Fibroblast of skin of right biceps (primary cell): ENCODE measurements around the gene OR10H1.

Experiments
- DNase-seq: peaks from one replicate; pipeline ENCODE4 v3.0.0-alpha.2; 2013

The OR10H1 gene

DNA sequence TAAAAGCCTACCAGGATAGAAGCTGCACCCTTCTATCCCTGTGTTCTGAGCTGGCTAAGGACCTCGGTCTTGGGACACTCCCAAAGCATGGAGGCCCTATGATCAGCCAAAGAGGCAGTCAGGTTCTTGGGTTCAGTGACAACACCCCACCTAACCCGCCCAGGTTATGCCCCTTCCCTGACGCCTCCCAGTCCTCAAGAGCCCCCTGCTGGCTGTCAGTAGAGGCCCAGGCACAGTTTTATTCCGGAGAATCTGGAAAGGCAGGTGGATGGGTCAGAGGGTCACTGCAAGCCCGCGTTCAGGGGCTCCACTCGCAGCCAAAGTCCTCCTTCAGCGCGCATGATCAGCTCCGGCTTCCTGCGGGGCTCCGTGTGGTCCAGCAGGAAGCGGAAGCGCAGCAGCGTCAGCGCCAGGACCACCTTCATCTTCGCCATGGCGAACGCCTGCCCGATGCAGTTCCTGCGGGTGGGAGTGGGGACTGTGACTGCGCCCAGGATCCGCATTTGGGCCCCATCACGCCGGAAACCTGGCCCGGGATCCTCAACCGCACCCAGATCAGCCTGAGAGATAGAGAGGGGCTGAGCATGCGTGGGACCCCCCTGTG, 55.4 kb downstream of the OR10H1 start:
- no peak for DNase-seq

DNA sequence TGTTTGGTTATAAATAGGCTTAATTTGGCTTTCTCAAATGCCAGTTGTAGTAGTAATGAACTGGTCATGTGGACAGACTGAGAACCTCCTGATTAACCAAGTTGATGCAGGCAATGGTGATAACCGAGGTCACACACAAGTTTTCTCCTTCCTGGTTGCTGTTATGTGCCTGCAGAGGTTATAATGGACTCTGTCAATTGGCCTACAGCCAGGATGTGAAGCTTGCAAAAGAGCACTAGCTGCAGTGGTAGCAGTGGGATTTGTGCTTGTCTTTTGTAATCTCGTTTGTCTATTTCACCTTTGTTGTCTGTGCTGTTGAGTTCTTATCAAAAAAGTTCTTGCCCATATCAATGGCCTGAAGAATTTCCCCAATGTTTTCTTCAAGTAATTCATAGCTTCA, 57.1 kb downstream of the OR10H1 start:
- no peak for DNase-seq
